ENCODE measurements around the gene NFIB. TPM values are rescaled to one million over a fixed set of nuclear protein-coding genes. Genes with fewer than 3 reads are reported as not detected.

NFIB gene
- total RNA-seq, 1 donor from 2014 or later = 99.9 TPM

GRCh38 chr9:14310311-14310710 is 3.6 kb downstream of the NFIB start:
- peaks cover 0 to 6% of the 10 kb centered on the region in 2 donors for H3K4me1 ChIP-seq
- H3K9me3 ChIP-seq = no peaks in the 10 kb centered on the region
- intact Hi-C loops (cut with DNase I) = loop anchor here (5.0 kb wide), 4 partner anchors 58 to 823 kb away; no protein-coding TSS in a partner anchor
- TF ChIP-seq CTCF (IDR thresholded peaks at IDR 0.05) = no peak
- DNase-seq (ENCODE audit: low spot score in 2 of 2) = no peak
- peaks cover 7 to 13% of the 10 kb centered on the region in 2 donors for H3K36me3 ChIP-seq
- H3K27ac ChIP-seq = peak overlapping the region in 1 of 2 donors; percentile 53
- peak overlapping the region; percentile 91 to 95 for H3K4me3 ChIP-seq
- H3K27me3 ChIP-seq = no peaks in the 10 kb centered on the region

GRCh38 chr9:14309403-14309802 is 4.5 kb downstream of the NFIB start:
- Histone ChIP-seq H3K36me3 (peaks cover 7 to 19% of the 10 kb centered on the region in 2 donors), H3K9me3 (no peaks in the 10 kb centered on the region), H3K4me1 (peaks cover 0 to 9% of the 10 kb centered on the region in 2 donors), H3K27me3 (no peaks in the 10 kb centered on the region), H3K4me3 (peak overlapping the region; percentile 45 to 95), H3K27ac (peak overlapping the region in 1 of 2 donors; percentile 53)
- intact Hi-C loops (cut with DNase I) = no loop called here
- no peak for DNase-seq (ENCODE audit: low spot score in 2 of 2)
- TF ChIP-seq CTCF (IDR thresholded peaks at IDR 0.05) = no peak

GRCh38 chr9:14308853-14309145 is 5.1 kb downstream of the NFIB start:
- Histone ChIP-seq H3K9me3 (no peaks in the 10 kb centered on the region), H3K27me3 (no peaks in the 10 kb centered on the region), H3K36me3 (peaks cover 7 to 24% of the 10 kb centered on the region in 2 donors), H3K4me1 (peaks cover 0 to 15% of the 10 kb centered on the region in 2 donors), H3K4me3 (peak overlapping the region; percentile 45 to 95), H3K27ac (peak overlapping the region; percentile 13 to 53)
- DNase-seq (ENCODE audit: low spot score in 2 of 2) = no peak
- no peak for TF ChIP-seq CTCF (IDR thresholded peaks at IDR 0.05)
- intact Hi-C loops (cut with DNase I) = no loop called here

- TF ChIP-seq CTCF (IDR thresholded peaks at IDR 0.05) = peak in 1 of 3 experiments; percentile 2
- Histone ChIP-seq H3K36me3 (peaks cover 7 to 24% of the 10 kb centered on the region in 2 donors), H3K4me3 (peak overlapping the region; percentile 45 to 95), H3K27me3 (no peaks in the 10 kb centered on the region), H3K27ac (peak overlapping the region; percentile 13 to 53), H3K9me3 (no peaks in the 10 kb centered on the region), H3K4me1 (peaks cover 0 to 19% of the 10 kb centered on the region in 2 donors)
- DNase-seq (ENCODE audit: low spot score in 2 of 2) = no peak
- intact Hi-C loops (cut with DNase I) = no loop called here
Measured at GRCh38 chr9:14307989-14308852, 5.7 kb downstream of the NFIB start.

- no peak for TF ChIP-seq CTCF (IDR thresholded peaks at IDR 0.05)
- Histone ChIP-seq H3K27ac (peak overlapping the region in 1 of 2 donors; percentile 20), H3K36me3 (peaks cover 7 to 24% of the 10 kb centered on the region in 2 donors), H3K4me3 (peak overlapping the region in 1 of 2 donors; percentile 9), H3K4me1 (peaks cover 0 to 26% of the 10 kb centered on the region in 2 donors), H3K27me3 (no peaks in the 10 kb centered on the region), H3K9me3 (no peaks in the 10 kb centered on the region)
- no peak for DNase-seq (ENCODE audit: low spot score in 2 of 2)
- intact Hi-C loops (cut with DNase I) = no loop called here
Measured at GRCh38 chr9:14306672-14307660, 7.0 kb downstream of the NFIB start.
